ENCODE results near the gene SIRT3.
"Not testable (repeated sequence)": the region's sequence is repeated elsewhere in the genome, so short reads cannot be mapped to it uniquely, and the experiment has no call there.

SIRT3 gene

DNA sequence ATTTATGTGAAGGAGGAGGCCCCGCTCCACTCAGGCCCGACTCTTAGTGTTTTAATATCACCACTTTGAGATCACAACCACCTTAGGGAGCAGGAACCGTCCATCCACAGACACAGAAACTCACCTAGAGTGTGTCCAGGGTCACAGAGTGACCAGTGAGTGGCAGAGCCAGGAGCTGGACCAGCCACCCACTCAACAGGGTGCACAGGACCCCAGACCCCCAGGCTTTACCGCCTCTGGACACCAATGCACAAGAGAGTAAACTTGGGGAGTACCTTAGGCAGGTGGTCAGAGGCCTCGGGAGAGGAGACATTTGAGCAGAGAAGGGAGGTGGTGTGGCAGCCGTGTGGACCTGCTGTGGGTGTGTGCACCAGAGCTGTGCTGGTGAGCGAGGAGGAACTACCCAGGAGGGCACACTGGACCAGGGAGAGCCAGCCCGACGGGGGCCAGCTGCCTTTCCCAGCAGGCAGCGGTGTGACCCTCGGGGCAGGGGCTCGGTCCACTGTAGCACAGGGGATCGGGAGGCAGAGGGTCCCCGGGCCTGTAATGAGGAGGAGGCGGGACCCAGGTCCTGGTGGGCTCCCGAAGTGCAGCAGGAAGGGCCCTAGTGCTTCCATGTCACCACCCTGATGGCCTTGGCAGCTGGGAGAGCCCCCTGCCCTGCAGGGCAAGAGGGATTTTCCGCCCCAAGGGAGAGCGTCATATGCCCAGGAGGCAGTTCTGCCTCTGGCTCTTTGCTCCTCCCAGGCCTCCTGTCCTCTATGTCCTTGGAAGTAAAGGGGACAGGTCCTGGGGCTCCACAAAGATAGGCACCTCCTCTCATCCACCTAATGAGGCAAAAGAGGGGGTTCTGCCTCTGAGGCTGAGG, 34.5 kb upstream of the SIRT3 start:
- no peak for DNase-seq (ENCODE audit: low read depth)

DNA sequence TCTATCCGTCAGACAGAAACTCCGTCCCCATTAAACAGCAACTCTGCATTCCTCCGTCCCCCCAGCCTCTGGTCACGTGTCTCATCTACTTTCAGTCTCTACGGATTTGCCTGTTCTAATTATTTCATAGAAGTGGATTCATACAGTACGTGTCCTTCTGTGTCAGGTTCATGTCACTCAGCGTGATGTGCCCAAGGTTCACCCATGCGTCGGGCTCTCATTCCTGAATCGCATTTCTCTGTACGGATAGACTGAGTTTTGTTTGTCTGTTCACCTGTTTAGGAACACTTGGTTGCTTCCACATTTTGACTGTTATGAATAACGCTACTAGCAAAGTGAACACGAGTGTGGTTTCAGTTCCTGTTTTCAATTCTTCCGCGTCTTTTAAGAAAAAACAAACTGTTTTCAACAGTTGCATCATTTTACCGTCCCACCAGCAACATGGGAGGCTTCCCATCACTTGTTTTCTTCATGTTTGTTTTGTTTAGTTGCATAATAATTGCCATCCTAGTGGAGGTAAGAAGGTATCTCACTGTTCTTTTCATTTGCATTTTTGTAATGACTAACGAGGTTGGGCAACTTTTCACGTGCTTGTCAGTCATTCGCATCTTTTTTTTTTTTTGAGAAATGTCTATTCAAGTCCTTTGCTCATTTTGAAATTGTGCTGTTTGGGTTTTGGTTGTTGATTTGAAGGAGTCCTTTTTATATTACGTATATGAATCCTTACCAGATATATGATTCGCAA, 33.2 kb upstream of the SIRT3 start:
- DNase-seq (ENCODE audit: low read depth), result no peak

GRCh38 chr11:268716-269145, 32.6 kb upstream of the SIRT3 start:
- not testable (repeated sequence) for DNase-seq (ENCODE audit: low read depth)

DNA sequence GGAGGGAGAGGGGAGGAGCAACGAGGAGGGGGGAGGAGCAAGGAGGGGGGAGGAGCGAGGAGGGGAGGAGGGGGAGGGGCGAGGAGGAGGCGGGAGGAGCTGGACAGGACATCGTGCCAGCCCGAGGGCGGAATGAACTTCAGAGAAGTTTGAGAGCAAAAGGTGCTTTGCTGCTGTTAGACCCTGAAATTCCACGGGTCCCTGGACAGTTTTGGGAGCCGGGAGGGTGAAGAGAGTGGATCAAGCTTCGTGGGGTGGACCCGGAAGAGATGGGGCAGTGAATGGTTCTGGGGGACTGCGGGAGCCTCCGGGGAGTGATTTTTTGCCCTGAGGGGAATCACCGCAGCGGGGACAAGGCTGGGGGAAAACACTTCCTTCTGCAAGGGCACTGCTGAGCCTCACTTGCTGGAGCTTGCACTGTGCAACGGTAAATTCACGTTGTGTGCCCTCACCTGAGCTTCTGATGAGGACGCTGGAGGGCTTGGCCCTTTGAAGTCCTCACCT, 31.4 kb upstream of the SIRT3 start:
- no peak for DNase-seq (ENCODE audit: low read depth)

DNA sequence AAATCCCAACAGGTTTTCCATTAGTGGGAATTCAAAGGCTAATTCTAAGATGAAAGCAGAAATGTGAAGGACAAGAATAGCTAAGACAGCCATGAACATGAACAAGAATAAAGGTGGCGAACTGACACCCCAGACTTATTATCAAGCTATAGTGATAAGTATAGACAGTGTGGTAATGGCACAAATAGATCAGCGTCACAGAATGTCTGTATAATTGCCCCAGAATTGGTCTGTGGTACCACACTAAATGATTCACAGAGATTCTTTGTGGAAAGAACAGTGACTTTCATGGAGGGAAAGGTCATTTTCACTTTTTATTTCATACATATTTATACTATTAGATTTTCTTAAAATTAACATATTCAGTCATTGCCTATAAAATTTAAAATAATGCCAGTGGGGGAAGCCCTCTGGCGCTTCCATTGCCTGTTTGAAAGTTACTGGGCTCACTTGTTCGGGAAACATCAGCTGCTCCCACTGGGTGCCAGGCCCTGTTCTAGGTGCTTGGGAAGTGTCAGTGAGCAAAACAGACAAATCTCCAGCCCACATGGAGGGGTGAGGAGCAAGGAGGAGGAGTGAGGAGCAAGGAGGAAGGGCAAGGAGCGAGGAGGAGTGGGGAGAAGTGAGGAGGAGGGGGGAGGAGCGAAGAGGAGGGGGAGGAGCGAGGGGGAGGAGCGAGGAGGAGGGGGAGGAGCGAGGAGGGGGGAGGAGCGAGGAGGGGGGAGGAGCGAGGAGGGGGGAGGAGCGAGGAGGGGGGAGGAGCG, 30.7 kb upstream of the SIRT3 start:
- DNase-seq (ENCODE audit: low read depth), result no peak

DNA sequence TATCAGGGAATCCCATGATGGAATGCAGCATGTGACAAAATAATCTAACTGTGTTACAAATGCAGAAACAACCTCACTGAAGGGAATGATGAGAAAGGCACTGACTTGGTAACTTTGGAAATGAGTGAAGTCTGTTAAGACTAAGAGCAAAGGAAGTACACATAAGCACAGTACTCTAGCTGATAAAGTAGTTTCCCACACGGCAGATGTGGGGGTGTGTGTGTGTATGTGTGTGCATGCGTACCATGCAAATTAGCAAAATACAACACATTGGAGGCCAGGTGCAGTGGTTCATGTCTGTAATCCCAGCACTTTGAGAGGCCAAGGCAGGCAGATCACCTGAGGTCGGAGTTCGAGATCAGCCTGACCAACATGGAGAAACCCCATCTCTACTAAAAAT, 25.5 kb upstream of the SIRT3 start:
- no peak for DNase-seq (ENCODE audit: low read depth)

GRCh38 chr11:259413-259812, 23.3 kb upstream of the SIRT3 start:
- DNase-seq (ENCODE audit: low read depth), result no peak

DNA sequence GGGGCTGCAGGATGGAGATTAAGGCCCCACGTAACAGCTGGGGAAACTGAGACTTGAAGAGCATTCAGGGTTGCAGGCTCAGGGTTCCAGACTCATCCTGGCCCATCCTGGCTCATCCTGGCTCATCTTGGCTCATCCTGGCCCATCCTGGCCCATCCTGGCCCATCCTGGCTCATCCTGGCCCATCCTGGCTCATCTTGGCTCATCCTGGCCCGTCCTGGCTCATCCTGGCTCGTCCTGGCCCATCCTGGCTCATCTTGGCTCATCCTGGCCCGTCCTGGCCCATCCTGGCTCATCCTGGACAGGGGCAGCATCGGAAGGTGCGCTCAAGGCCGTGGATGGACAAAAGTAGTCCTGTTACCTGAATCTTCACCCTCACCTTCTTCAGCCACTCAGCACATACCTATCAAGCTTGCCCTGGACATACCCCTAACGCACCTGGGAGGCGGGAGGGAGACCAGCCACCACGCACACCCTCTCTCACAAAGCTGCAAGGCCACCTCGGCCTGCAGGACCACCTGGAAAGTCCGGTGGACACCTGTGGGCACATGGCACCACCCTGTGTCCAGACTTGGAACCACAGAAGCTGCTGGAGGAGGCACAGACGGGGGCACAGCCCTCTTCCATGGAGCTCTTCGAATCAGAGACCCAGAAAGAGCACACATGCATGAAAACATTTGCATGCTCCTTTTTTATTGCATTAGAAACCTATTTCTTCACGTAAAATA, 21.8 kb upstream of the SIRT3 start:
- no peak for DNase-seq (ENCODE audit: low read depth)

- no peak for DNase-seq (ENCODE audit: low read depth)
These were observed 21.0 kb upstream of the SIRT3 start for GRCh38 chr11:256952-257737.

DNA sequence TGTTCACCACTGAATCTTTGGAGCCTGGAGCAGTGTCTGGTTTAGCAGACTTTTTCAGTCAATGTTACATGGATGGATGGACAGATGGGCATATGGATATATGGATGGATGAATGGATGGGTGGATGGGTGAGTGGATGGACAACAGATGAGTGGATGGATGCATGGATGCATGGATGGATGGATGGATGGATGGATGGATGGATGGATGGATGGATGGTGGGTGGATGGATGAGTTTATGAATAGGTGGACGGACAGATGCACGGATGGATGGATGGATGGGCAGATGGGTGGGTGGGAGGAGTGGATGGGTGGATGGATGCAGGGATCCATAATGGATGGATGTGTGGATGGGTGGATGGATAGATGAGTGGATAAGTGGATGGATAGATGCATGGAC, 19.7 kb upstream of the SIRT3 start:
- no peak for DNase-seq (ENCODE audit: low read depth)

- DNase-seq (ENCODE audit: low read depth), result no peak
These were observed 19.0 kb upstream of the SIRT3 start for GRCh38 chr11:255176-255575.

- DNase-seq (ENCODE audit: low read depth), result no peak
These were observed 17.7 kb upstream of the SIRT3 start for GRCh38 chr11:253886-254270.

- no peak for DNase-seq (ENCODE audit: low read depth)
These were observed 17.2 kb upstream of the SIRT3 start for GRCh38 chr11:253160-253885.

DNA sequence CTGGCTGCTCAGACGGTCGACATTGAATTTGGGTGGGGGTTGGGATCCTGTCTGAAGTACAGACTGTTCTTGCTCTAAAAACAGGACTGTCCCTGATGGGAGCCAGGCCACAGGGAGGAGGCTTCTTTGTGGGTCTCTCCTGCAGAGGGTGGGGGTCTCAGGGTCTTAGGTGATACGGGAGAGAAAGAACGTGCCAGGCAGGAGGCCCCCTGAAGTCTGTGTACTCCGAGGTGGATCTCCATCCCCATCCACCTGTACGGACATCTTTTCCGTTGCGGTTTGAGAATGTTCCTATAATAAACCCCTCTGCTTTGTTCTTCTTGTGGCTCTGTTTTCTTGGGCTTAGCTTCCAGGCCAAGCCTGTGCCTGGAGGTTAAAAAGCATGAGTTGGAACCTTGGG, 16.5 kb upstream of the SIRT3 start:
- DNase-seq (ENCODE audit: low read depth), result no peak

GRCh38 chr11:251550-251949, 15.4 kb upstream of the SIRT3 start:
- no peak for DNase-seq (ENCODE audit: low read depth)

- DNase-seq (ENCODE audit: low read depth), result peak; percentile 67
These were observed 14.7 kb upstream of the SIRT3 start for GRCh38 chr11:250740-251299.

GRCh38 chr11:250274-250673, 14.1 kb upstream of the SIRT3 start:
- no peak for DNase-seq (ENCODE audit: low read depth)

DNA sequence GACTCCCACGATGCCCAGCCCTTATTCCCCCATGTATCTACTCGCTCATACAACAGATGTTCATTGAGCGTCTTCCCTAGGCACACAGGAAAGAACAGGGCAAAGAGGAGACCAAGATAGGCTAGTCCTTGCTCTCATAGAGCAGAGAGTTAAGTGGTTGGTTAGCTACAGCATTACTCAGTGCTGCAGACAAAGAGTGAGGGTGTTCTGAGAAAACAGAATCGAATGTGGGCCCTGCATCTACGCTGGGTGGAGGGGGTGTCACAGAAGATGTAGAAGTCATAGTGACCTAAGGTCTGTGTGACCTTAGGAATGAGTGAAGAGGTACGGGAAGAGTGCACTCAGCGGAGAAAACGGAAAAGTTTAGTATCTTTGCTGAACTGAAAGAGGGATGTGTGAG, 12.9 kb upstream of the SIRT3 start:
- DNase-seq (ENCODE audit: low read depth), result no peak

DNA sequence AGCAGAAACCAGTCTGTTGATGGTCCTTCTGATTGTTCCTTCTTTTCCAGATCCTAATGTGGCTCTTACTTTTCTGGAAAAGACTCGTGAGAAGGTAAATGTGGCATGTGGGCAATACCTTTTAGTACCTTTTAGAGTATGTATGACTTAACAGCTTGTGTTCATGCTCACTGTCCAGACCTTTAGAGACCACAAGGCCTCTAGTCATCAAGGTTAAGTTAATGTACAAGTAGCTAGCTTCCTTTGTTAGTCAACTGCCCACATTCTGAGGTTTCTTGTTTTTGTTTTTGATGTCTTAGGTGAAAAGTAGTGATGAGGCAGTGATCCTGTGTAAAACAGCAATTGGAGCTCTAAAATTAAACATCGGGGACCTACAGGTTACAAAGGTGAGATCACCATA, 8.2 kb upstream of the SIRT3 start:
- no peak for DNase-seq (ENCODE audit: low read depth)

DNA sequence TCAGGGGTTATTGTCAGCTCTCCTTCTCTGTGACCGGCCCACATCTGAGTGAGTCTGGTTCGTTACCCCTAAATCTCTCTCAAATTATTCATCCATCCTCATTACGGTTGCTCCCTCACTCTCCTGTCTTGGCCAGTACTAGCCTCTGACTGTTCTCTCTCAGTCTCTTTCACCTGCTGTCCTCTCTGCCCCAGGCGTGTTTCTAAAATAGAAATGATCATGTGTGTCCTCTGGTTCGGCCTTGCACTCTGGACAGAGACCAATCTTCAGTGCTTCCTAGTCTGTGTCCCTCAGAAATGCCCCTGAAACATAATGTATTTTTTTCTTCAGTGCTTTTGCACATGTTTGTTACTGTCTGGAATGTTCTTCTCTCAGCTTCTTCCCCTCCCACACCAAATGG, 5.5 kb upstream of the SIRT3 start:
- DNase-seq (ENCODE audit: low read depth), result no peak

All from stimulated activated CD4-positive, alpha-beta T cell treated with anti-CD3 and anti-CD28 coated beads, Interleukin-2, amount 100 ng/mL, for 4 hours (primary cell).